ENCODE results near the gene SEPTIN1.

SEPTIN1 gene

GRCh38 chr16:30382111-30382881 is at the start of gene SEPTIN1:
Gene SEPTIN1 (minus strand): TSS chr16:30382561. CDS start chr16:30382542, 19 bp downstream.
- DNase-seq = peak; percentile 51

- no peak for DNase-seq
Observed at GRCh38 chr16:30430428-30430970, 48.1 kb upstream of the SEPTIN1 start.

- DNase-seq = peak; percentile 97
Observed at GRCh38 chr16:30429678-30430427, 47.5 kb upstream of the SEPTIN1 start, which contains the start of gene DCTPP1. Gene DCTPP1 (minus strand): TSS chr16:30430030. CDS start chr16:30429980, 50 bp downstream.

GRCh38 chr16:30429418-30429677 is 47.0 kb upstream of the SEPTIN1 start:
- no peak for DNase-seq

GRCh38 chr16:30428055-30428454 is 45.7 kb upstream of the SEPTIN1 start:
- DNase-seq = no peak

GRCh38 chr16:30421010-30421409 is 38.6 kb upstream of the SEPTIN1 start:
- DNase-seq = no peak

GRCh38 chr16:30418350-30419181 is 36.2 kb upstream of the SEPTIN1 start:
- DNase-seq = no peak

GRCh38 chr16:30417529-30418349 is 35.4 kb upstream of the SEPTIN1 start:
- peak; percentile 91 for DNase-seq

- DNase-seq = no peak
Observed at GRCh38 chr16:30416624-30417528, 34.5 kb upstream of the SEPTIN1 start.

- no peak for DNase-seq
Observed at GRCh38 chr16:30416047-30416603, 33.8 kb upstream of the SEPTIN1 start.

GRCh38 chr16:30414159-30414558 is 31.8 kb upstream of the SEPTIN1 start:
- no peak for DNase-seq

GRCh38 chr16:30413112-30413806 is 30.9 kb upstream of the SEPTIN1 start:
- DNase-seq = no peak

- DNase-seq = peak; percentile 94
Observed at GRCh38 chr16:30409125-30410060, 27.0 kb upstream of the SEPTIN1 start.

GRCh38 chr16:30407804-30408534 is 25.6 kb upstream of the SEPTIN1 start:
- DNase-seq = no peak

- DNase-seq = peak; percentile 95
Observed at GRCh38 chr16:30407102-30407803, 24.9 kb upstream of the SEPTIN1 start, which contains the start of gene ZNF771. Gene ZNF771 (plus strand): TSS chr16:30407606. CDS start chr16:30408054, 448 bp downstream.

- no peak for DNase-seq
Observed at GRCh38 chr16:30406795-30407101, 24.4 kb upstream of the SEPTIN1 start.

GRCh38 chr16:30401768-30402425 is 19.5 kb upstream of the SEPTIN1 start:
- DNase-seq = no peak

Measured in femur (tissue), 1 donor.